SK-N-SH (cell line): ENCODE measurements around the gene BUD23. TPM values are rescaled to one million over a fixed set of nuclear protein-coding genes. Genes with fewer than 3 reads are reported as not detected.
"Not testable (repeated sequence)": the region's sequence is repeated elsewhere in the genome, so short reads cannot be mapped to it uniquely, and the experiment has no call there.

ENCODE experiments used
- CTCF ChIA-PET: fragments of 300-600, 350-600 bp; formaldehyde crosslinking; extraction: SDS; loops from one replicate; lab custom pipeline; 2021; lab: Yijun Ruan, JAX
- POLR2A ChIA-PET: fragments of 350-600 bp; sonication (Branson Sonifier 250); formaldehyde crosslinking; extraction: SDS; loops from one replicate; lab custom pipeline; 2020; ENCODE audit warnings: antibody characterized with exemption, inconsistent platforms; lab: Yijun Ruan, JAX
- DNase-seq: peaks from one replicate; pipeline ENCODE4 v3.0.0; 2012
- H2AFZ ChIP-seq: fragments of 200-600 bp; sonication (generic); 2 replicates; pipeline ENCODE4 v1.8.1; 2016; ENCODE audit warnings: antibody characterized with exemption, mild to moderate bottlenecking, low read depth
- H3F3A ChIP-seq: fragments of 200-600 bp; sonication (generic); replicated peaks from 2 replicates; pipeline ENCODE3; 2016; ENCODE audit warnings: antibody characterized with exemption, mild to moderate bottlenecking; ENCODE audit not compliant: insufficient read depth
- H3K27ac ChIP-seq, 2 experiments: fragments of 200-500 bp in 1 of 2; fragments of 200-600 bp in 1 of 2; sonication (Bioruptor generic) in 1 of 2; sonication (generic), shearing (Covaris generic) in 1 of 2; 2 replicates each; pipeline versions ENCODE4 v1.5.1 to v1.6.1; 2014 to 2016; ENCODE audit warnings: low read depth in 2 of 2, inconsistent platforms in 1 of 2, low read length in 1 of 2, mild to moderate bottlenecking in 1 of 2, mixed read lengths in 1 of 2
- H3K27me3 ChIP-seq: fragments of 200-600 bp; sonication (generic), shearing (Covaris generic); 2 replicates; pipeline ENCODE4 v1.6.1; 2016; ENCODE audit warnings: mixed run types; ENCODE audit not compliant: insufficient read depth
- H3K36me3 ChIP-seq, 2 experiments: fragments of 200-500 bp in 1 of 2; fragments of 200-600 bp in 1 of 2; sonication (Bioruptor generic) in 1 of 2; sonication (generic) in 1 of 2; replicated peaks in 1 of 2; 2 replicates each; pipeline versions ENCODE3 to v1.5.1; 2014 to 2016; ENCODE audit warnings: low read length in 1 of 2, mild to moderate bottlenecking in 1 of 2; ENCODE audit not compliant: insufficient read depth in 2 of 2, control insufficient read depth in 1 of 2
- H3K4me1 ChIP-seq, 2 experiments: fragments of 200-500 bp in 1 of 2; fragments of 200-600 bp in 1 of 2; sonication (Bioruptor generic) in 1 of 2; sonication (generic), shearing (Covaris generic) in 1 of 2; 2 replicates each; pipeline versions ENCODE4 v1.5.1 to v1.6.1; 2014 to 2016; ENCODE audit warnings: low read depth in 1 of 2, low read length in 1 of 2, mixed run types in 1 of 2; ENCODE audit not compliant: insufficient read depth in 2 of 2, control insufficient read depth in 1 of 2
- H3K4me2 ChIP-seq: fragments of 200-600 bp; sonication (generic), shearing (Covaris generic); 2 replicates; pipeline ENCODE4 v1.6.1; 2017; ENCODE audit warnings: mixed run types
- H3K4me3 ChIP-seq, 2 experiments: fragments of 200-500 bp in 1 of 2; fragments of 200-600 bp in 1 of 2; sonication (Bioruptor generic) in 1 of 2; sonication (generic), shearing (Covaris generic) in 1 of 2; 2 replicates each; pipeline versions ENCODE4 v1.5.1 to v1.8.1; 2014 to 2016; ENCODE audit warnings: low read depth in 2 of 2, inconsistent platforms in 1 of 2, low read length in 1 of 2, mild to moderate bottlenecking in 1 of 2, mixed read lengths in 1 of 2, moderate library complexity in 1 of 2
- H3K79me2 ChIP-seq: fragments of 200-600 bp; sonication (generic); 2 replicates; pipeline ENCODE4 v1.8.1; 2017; ENCODE audit warnings: mild to moderate bottlenecking; ENCODE audit not compliant: insufficient read depth
- H3K9ac ChIP-seq: fragments of 200-600 bp; sonication (generic); 2 replicates; pipeline ENCODE4 v1.6.1; 2017; ENCODE audit warnings: mixed run types
- H3K9me2 ChIP-seq: fragments of 200-600 bp; sonication (generic); 2 replicates; pipeline ENCODE4 v1.6.1; 2017; ENCODE audit warnings: mixed run types
- H3K9me3 ChIP-seq: fragments of 200-600 bp; sonication (generic); 2 replicates; pipeline ENCODE4 v1.6.1; 2017; ENCODE audit warnings: mixed run types, mild to moderate bottlenecking, moderate library complexity
- H4K20me1 ChIP-seq: fragments of 200-600 bp; sonication (generic); 2 replicates; pipeline ENCODE4 v1.6.1; 2017; ENCODE audit warnings: mild to moderate bottlenecking, mixed run types; ENCODE audit not compliant: insufficient read depth
- ELF1 ChIP-seq: IDR thresholded peaks from 2 replicates; pipeline ENCODE4 v1.4.0; 2012
- EP300 ChIP-seq, 2 experiments: IDR thresholded peaks; 2 replicates each; pipeline versions ENCODE4 v1.4.0 to v1.6.1; 2012; ENCODE audit warnings: borderline replicate concordance in 1 of 2, low read depth in 1 of 2, low read length in 1 of 2
- GABPA ChIP-seq: IDR thresholded peaks from 2 replicates; pipeline ENCODE4 v1.4.0; 2012; ENCODE audit warnings: low read depth, mild to moderate bottlenecking
- GATA2 ChIP-seq: sonication (generic); formaldehyde crosslinking; IDR thresholded peaks from 2 replicates; pipeline ENCODE4 v1.5.0; 2020; ENCODE audit warnings: mild to moderate bottlenecking, missing genetic modification reagents
- MXI1 ChIP-seq: IDR thresholded peaks from 2 replicates; pipeline ENCODE4 v1.6.1; 2012; ENCODE audit warnings: mild to moderate bottlenecking, low read depth, low read length, improper control_type of control experiment
- RAD21 ChIP-seq: IDR thresholded peaks from 2 replicates; pipeline ENCODE4 v1.6.1; 2012; ENCODE audit warnings: mild to moderate bottlenecking, low read length
- TCF12 ChIP-seq: IDR thresholded peaks from 2 replicates; pipeline ENCODE4 v1.4.0; 2012
- WGBS: methylation state at CpG from one replicate; pipeline ENCODE4 v1.1.6; 2017; ENCODE audit warnings: low lambda C conversion rate; 5-methylcytosine and 5-hydroxymethylcytosine counted together
- polyA plus RNA-seq, 3 experiments: library from polyadenylated mRNA; depleted of rRNA; stranded (reverse); fragments of >200 nt; gene quantifications; 2 replicates each; pipeline ENCODE4 v1.2.3, GENCODE V29; 2012
- TF ChIP-seq, protein P1 (sequence below): IDR thresholded peaks from 2 replicates; pipeline ENCODE4 v1.4.0; 2012; ENCODE audit warnings: low read depth, borderline replicate concordance
- TF ChIP-seq, protein P2 (sequence below): IDR thresholded peaks from 2 replicates; pipeline ENCODE4 v1.6.1; 2012; ENCODE audit warnings: mild to moderate bottlenecking, low read depth, low read length, moderate library complexity
- TF ChIP-seq, protein P3 (sequence below): IDR thresholded peaks from 2 replicates; pipeline ENCODE4; 2012
- TF ChIP-seq, protein P4 (sequence below): fragments of 150-350 bp; IDR thresholded peaks from 2 replicates; pipeline ENCODE4 v1.6.1; 2017; ENCODE audit warnings: antibody characterized with exemption, low read length, low read depth, borderline replicate concordance
- TF ChIP-seq, protein P5 (sequence below): fragments of 150-350 bp; IDR thresholded peaks from 2 replicates; pipeline ENCODE4 v1.6.1; 2016; ENCODE audit warnings: mild to moderate bottlenecking, low read depth, low read length

The BUD23 gene
- polyA plus RNA-seq, 1 of the 3 experiments (the other 2 are of a cell fraction) = 206 TPM

DNA sequence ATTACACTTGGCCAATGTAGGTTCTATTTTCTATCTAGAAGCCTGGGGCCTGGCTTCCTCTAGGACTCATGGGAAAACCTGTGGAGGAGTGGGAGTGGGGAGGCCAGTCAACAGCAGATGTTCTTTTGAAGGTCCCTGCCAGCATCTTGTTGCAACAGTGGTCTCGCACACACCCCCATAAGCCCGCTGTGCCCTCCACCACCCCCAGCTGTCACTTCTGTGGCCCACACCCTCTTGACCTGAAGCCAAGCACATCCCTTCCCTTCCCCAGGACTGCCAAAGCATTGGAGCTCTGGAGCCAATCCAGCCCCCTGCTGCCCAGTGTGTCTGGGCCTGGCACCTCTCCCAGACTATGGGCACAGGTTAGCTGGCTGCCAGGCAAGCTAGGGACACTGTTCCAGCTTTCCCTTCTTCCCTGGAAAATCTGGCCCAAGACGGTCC, 38.0 kb downstream of the BUD23 start (continued):
- TF ChIP-seq, protein P1, sequence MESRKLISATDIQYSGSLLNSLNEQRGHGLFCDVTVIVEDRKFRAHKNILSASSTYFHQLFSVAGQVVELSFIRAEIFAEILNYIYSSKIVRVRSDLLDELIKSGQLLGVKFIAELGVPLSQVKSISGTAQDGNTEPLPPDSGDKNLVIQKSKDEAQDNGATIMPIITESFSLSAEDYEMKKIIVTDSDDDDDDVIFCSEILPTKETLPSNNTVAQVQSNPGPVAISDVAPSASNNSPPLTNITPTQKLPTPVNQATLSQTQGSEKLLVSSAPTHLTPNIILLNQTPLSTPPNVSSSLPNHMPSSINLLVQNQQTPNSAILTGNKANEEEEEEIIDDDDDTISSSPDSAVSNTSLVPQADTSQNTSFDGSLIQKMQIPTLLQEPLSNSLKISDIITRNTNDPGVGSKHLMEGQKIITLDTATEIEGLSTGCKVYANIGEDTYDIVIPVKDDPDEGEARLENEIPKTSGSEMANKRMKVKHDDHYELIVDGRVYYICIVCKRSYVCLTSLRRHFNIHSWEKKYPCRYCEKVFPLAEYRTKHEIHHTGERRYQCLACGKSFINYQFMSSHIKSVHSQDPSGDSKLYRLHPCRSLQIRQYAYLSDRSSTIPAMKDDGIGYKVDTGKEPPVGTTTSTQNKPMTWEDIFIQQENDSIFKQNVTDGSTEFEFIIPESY = no peak
- TF ChIP-seq TCF12 (0 out of 2 replicates have a peak, but pooled peaks have one; percentile 33), GATA2 (CRISPR knock-in tag) (no peak), RAD21 (no peak), ELF1 (no peak), MXI1 (no peak), GABPA (no peak), EP300 (IDR thresholded peaks at IDR 0.05; ENCODE audit: borderline replicate concordance in 1 of 2, low read depth in 1 of 2, low read length in 1 of 2) (no peak)
- TF ChIP-seq, protein P2, sequence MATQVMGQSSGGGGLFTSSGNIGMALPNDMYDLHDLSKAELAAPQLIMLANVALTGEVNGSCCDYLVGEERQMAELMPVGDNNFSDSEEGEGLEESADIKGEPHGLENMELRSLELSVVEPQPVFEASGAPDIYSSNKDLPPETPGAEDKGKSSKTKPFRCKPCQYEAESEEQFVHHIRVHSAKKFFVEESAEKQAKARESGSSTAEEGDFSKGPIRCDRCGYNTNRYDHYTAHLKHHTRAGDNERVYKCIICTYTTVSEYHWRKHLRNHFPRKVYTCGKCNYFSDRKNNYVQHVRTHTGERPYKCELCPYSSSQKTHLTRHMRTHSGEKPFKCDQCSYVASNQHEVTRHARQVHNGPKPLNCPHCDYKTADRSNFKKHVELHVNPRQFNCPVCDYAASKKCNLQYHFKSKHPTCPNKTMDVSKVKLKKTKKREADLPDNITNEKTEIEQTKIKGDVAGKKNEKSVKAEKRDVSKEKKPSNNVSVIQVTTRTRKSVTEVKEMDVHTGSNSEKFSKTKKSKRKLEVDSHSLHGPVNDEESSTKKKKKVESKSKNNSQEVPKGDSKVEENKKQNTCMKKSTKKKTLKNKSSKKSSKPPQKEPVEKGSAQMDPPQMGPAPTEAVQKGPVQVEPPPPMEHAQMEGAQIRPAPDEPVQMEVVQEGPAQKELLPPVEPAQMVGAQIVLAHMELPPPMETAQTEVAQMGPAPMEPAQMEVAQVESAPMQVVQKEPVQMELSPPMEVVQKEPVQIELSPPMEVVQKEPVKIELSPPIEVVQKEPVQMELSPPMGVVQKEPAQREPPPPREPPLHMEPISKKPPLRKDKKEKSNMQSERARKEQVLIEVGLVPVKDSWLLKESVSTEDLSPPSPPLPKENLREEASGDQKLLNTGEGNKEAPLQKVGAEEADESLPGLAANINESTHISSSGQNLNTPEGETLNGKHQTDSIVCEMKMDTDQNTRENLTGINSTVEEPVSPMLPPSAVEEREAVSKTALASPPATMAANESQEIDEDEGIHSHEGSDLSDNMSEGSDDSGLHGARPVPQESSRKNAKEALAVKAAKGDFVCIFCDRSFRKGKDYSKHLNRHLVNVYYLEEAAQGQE = no peak
- TF ChIP-seq, protein P3, sequence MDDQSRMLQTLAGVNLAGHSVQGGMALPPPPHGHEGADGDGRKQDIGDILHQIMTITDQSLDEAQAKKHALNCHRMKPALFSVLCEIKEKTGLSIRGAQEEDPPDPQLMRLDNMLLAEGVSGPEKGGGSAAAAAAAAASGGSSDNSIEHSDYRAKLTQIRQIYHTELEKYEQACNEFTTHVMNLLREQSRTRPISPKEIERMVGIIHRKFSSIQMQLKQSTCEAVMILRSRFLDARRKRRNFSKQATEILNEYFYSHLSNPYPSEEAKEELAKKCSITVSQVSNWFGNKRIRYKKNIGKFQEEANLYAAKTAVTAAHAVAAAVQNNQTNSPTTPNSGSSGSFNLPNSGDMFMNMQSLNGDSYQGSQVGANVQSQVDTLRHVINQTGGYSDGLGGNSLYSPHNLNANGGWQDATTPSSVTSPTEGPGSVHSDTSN = peak; percentile 20; the same call in 1 of the 2 replicates
- TF ChIP-seq, protein P4, sequence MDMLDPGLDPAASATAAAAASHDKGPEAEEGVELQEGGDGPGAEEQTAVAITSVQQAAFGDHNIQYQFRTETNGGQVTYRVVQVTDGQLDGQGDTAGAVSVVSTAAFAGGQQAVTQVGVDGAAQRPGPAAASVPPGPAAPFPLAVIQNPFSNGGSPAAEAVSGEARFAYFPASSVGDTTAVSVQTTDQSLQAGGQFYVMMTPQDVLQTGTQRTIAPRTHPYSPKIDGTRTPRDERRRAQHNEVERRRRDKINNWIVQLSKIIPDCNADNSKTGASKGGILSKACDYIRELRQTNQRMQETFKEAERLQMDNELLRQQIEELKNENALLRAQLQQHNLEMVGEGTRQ = no peak
- TF ChIP-seq, protein P5, sequence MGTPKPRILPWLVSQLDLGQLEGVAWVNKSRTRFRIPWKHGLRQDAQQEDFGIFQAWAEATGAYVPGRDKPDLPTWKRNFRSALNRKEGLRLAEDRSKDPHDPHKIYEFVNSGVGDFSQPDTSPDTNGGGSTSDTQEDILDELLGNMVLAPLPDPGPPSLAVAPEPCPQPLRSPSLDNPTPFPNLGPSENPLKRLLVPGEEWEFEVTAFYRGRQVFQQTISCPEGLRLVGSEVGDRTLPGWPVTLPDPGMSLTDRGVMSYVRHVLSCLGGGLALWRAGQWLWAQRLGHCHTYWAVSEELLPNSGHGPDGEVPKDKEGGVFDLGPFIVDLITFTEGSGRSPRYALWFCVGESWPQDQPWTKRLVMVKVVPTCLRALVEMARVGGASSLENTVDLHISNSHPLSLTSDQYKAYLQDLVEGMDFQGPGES = no peak

DNA sequence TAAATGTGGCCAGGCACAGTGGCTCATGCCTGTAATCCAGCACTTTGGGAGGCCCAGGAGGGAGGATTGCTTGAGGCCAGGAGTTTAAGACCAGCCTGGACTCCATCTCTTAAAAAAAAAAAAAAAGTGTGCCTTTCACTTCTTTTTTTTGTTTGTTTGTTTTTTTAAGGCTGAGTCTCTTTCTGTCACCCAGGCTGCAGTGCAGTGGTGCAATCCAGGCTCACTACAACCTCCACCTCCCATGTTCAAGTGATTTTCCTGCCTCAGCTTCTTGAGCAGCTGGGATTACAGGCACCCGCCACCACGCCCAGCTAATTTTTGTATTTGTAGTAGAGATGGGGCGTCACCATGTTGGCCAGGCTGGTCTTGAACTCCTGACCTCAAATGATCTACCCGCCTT, 38.8 kb downstream of the BUD23 start:
- Histone ChIP-seq H3K79me2 (peaks cover 23% of the 10 kb centered on the region), H3K4me1 (peaks cover 11 to 23% of the 10 kb centered on the region in 2 experiments; a peak in 3 of 4 replicates), H4K20me1 (peaks cover 13% of the 10 kb centered on the region)
- H3K4me2 ChIP-seq, H3K9me3 ChIP-seq, POLR2A ChIA-PET, H3K4me3 ChIP-seq, H3F3A ChIP-seq, H3K27me3 ChIP-seq, H2AFZ ChIP-seq, H3K9me2 ChIP-seq, H3K36me3 ChIP-seq, DNase-seq, H3K27ac ChIP-seq, H3K9ac ChIP-seq: not testable (repeated sequence)
- CTCF ChIA-PET = interaction anchor here (1.0 to 8.6 kb wide), 5 partner anchors 10 to 133 kb away, joined by 3 to 326 read pairs (median 6); partner anchors contain the start of gene ABHD11
- WGBS = 92% methylated on average over 4 of the region's 4 CpGs
